T-helper 22 cell (primary cell): ENCODE measurements around the gene CHTF8.
"Not testable (repeated sequence)": the region's sequence is repeated elsewhere in the genome, so short reads cannot be mapped to it uniquely, and the experiment has no call there.

Source experiments
- DNase-seq: peaks from one replicate; pipeline ENCODE4 v3.0.0-alpha.2; 2020; ENCODE audit warnings: low read depth

CHTF8 gene

GRCh38 chr16:69138608-69139007 is 6.2 kb upstream of the CHTF8 start:
- no peak for DNase-seq

- DNase-seq = no peak
These were observed 1.1 kb upstream of the CHTF8 start for GRCh38 chr16:69133373-69133954.

- peak; percentile 65 for DNase-seq
These were observed 457 bp downstream of the CHTF8 start for GRCh38 chr16:69131839-69132423.

GRCh38 chr16:69131167-69131838 is 1.1 kb downstream of the CHTF8 start:
- DNase-seq = no peak

GRCh38 chr16:69130461-69130860 is 1.9 kb downstream of the CHTF8 start:
- no peak for DNase-seq

GRCh38 chr16:69127966-69128510 is 4.3 kb downstream of the CHTF8 start:
- DNase-seq = no peak

GRCh38 chr16:69126801-69127200 is 5.6 kb downstream of the CHTF8 start:
- DNase-seq = not testable (repeated sequence)

GRCh38 chr16:69126221-69126620 is 6.2 kb downstream of the CHTF8 start:
- DNase-seq = no peak

GRCh38 chr16:69124961-69125360 is 7.4 kb downstream of the CHTF8 start:
- DNase-seq = not testable (repeated sequence)

GRCh38 chr16:69124406-69124805 is 8.0 kb downstream of the CHTF8 start:
- not testable (repeated sequence) for DNase-seq

GRCh38 chr16:69123910-69124309 is 8.5 kb downstream of the CHTF8 start:
- peak; percentile 39 for DNase-seq

- no peak for DNase-seq
These were observed 12.2 kb downstream of the CHTF8 start for GRCh38 chr16:69120096-69120664.

GRCh38 chr16:69119536-69119935 is 12.9 kb downstream of the CHTF8 start:
- DNase-seq = no peak

- DNase-seq = no peak
These were observed 13.4 kb downstream of the CHTF8 start for GRCh38 chr16:69118994-69119393.

- no peak for DNase-seq
These were observed 13.9 kb downstream of the CHTF8 start for GRCh38 chr16:69118468-69118867.

GRCh38 chr16:69116906-69117305 is 15.5 kb downstream of the CHTF8 start:
- no peak for DNase-seq

- DNase-seq = no peak
These were observed 16.0 kb downstream of the CHTF8 start for GRCh38 chr16:69116256-69116875.

GRCh38 chr16:69115837-69116236 is 16.6 kb downstream of the CHTF8 start:
- no peak for DNase-seq

- no peak for DNase-seq
These were observed 17.0 kb downstream of the CHTF8 start for GRCh38 chr16:69115361-69115760.

- no peak for DNase-seq
These were observed 17.4 kb downstream of the CHTF8 start for GRCh38 chr16:69114976-69115355.

GRCh38 chr16:69114346-69114975 is 17.9 kb downstream of the CHTF8 start:
- DNase-seq = no peak

- no peak for DNase-seq
These were observed 19.2 kb downstream of the CHTF8 start for GRCh38 chr16:69113216-69113615.
